GM18499 (cell line): ENCODE results near the gene NCK1.
"Not testable (repeated sequence)": the region's sequence is repeated elsewhere in the genome, so short reads cannot be mapped to it uniquely, and the experiment has no call there.

ENCODE experiments used
- ATAC-seq: cut with Tn5 transposase; IDR thresholded peaks from one replicate; pipeline ENCODE4 v1.9.1; 2021; ENCODE audit warnings: moderate number of reproducible peaks; ENCODE audit not compliant: insufficient read depth, unreplicated experiment

NCK1 gene

DNA sequence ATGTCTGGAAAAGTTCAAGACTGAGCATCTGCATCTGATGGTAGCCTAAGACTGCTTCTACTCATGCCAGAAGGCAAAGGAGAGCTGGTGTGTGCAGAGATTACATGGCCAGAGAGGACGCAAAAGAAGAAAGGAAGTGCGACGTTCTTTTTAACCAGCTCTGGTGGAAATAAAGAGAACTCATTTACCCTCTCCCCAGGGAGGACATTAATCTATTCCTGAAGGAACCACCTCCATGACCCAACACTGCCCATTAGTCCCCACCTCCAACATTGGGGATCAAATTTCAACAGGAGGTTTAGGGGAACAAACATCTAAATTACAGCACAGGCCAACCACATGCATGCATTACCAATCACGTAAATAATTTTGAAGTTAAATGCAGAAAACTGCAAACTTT lies 1.5 kb upstream of the NCK1 start:
- ATAC-seq: no peak

DNA sequence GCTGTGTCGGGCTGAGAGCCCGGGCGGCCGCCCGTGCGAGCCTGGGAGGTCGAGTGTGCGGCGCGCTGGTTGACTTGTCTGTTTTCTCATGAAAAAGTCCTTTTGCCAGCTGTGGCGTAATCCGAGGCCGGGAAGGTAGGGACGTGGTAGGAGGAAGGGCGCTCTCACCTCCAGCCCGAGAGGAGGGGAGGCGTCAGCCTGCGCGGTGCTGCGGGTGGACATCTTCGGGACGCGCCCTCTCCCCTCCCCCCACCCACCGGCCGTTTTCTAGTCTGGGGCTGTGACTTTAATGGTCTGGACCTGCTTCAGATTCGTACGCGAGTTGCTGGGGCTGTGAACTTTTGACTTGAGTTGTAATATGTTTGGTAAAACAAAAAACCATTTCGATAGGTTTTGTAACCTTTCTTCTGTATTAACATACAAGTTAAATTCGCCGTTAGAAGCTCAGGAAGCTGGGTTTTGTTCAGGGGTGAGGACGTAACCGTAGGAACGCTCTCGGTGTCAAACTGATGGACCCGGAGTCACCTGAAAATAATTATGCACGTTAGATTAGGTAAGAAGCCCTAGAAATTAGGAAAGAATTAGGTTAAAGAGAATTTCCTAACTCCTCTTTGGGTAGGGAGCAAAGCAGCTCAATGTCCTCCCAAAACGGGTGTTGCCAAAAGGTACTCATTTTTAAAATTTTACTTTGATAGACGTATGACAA lies 762 bp downstream of the NCK1 start:
- no peak for ATAC-seq

DNA sequence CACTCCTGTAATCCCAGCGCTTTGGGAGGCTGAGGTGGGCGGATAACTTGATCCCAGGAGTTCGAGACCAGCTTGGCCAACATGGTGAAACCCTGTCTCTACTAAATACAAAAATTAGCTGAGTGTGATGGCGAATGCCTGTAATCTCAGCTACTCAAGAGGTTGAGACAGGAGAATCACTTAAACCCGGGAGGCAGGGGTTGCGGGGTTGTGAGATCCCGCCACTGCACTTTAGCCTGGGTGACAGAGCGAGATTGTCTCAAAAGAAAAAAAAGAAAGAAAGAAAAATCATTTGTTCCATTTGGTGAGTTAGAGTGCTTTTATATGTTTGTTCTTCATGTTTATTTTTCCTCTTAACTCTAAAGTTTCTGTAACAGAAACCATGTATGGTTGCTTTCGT lies 7.3 kb downstream of the NCK1 start:
- no peak for ATAC-seq

DNA sequence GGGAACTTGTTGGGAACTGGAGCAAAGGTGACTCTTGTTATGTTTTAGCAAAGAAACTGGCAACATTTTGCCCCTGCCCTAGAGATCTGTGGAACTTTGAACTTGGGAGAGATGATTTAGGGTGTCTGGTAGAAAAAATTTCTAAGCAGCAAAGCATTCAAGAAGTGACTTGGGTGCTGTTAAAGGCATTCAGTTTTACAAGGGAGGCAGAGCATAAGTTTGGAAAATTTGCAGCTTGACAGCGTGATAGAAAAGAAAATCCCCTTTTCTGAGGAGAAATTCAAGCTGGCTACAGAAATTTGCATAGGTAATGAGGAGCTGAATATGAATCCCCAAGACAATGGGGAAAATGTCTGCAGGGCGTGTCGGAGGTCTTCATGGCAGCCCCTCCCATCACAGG lies 10.2 kb downstream of the NCK1 start:
- ATAC-seq: not testable (repeated sequence)

DNA sequence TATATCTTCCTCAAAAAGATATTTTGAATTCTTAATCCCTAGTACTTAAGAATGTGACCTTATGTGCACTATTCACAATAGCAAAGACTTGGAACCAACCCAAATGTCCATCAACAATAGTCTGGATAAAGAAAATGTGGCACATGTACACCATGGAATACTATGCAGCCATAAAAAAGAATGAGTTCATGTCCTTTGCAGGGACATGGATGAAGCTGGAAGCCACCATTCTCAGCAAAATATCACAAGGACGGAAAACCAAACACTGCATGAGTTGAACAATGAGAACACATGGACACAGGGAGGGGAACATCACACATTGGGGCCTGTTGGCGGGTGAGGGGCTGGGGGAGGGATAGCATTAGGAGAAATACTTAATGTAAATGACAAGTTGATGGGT lies 17.5 kb downstream of the NCK1 start:
- not testable (repeated sequence) for ATAC-seq

DNA sequence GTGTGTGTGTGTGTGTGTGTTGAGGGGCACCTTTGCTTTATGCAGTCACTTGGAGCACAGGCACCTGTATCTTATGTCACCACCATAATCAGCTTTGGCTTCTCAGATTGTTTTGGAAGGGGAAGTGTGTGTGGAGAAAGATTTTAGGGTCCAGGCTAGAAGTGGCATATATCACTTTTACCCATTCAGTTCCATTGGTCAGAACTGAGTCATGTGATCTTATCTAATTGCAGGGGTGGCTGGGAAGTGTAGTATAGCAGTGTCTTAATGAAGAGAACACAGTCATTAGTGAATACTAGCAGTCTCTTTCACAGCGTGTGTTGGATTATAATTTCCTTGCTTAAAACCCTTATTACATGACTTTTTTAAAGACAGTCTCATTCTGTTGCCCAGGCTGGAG lies 20.6 kb downstream of the NCK1 start:
- ATAC-seq: no peak

DNA sequence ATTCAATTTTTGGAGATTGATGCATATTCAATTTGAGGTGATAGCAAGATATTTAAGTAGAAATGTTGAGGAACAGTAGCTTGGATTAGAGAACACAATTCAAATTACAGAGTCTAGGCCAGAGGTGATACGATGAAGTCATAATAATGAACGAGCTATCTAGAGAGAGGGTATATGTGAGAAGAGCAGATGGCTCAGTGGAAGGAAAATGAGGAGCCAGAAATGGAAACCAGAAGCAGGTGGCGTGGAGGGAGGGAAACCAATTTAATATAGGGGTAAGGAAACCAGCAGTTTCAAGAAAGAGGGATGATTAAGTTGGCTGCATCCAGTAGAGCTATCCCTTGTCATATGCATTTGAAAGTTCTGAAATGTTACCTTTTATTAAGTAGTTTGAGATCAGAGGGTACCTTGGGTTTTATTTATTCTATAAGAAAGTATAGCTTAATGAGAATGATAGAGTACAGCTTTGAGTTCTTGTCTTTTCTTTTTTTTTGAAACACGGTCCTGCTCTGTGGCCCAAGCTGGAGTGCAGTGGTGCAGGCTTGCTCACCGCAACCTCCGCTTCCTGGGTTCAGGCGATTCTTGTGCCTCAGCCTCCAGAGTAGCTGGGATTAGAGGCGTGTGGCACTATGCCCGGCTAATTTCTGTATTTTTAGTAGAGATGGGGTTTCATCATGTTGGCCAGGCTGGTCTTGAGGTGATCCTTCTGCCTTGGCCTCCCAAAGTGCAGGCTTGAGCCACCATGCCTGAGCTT lies 22.1 kb downstream of the NCK1 start:
- ATAC-seq: no peak

DNA sequence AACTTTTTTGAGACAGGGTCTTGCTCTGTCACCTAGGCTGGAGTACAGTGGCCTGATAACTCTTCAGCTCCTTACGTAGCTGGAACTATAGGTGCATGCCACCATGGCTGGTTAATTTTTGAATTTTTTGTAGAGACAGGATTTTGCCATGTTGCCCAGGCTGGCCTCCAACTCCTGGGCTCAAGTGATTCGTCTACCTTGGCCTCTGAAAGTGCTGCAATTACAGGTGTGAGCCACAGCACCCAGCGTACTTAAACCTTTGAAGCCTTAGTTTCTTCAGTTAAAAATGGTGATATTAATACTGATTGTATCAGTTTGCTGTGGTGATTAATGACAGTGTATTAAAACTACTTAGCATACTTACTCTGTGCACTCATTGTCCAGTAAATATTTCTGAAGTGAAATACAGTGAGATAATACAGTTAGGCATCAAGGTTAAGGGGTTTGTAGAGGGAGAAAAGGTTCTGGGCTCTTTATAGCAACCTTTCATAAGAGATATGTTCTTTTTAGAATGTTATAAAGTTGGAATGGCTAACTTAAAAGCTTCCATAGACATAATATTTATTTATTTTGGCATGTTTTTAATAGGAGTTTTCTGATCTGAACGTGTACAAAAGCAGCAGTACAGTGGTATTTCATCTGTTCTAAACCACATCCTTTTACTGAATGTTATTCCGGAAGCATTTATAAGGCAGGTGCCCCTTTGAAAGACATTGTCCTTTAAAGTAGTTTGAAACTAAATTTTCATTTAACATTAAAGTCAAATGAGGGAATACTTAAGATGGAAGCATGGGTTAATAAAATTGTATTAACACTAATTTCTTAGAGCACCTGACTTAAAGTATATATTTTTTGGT lies 23.6 kb downstream of the NCK1 start:
- ATAC-seq: no peak

DNA sequence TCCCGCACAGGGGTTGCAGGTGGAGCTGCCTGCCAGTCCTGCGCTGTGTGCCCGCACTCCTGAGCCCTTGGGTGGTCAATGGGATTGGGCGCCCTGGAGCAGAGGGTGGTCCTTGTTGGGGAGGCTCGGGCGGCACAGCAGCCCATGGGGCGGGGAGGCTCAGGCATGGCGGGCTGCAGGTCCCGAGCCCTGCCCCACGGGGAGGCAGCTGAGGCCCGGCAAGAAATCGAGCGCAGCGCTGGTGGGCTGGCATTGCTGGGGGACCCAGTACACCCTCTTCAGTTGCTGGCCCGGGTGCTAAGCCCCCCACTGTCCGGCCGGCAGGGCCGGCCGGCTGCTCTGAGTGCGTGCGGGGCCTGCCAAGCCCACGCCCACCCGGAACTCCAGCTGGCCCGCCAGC lies 27.9 kb downstream of the NCK1 start:
- ATAC-seq: no peak

DNA sequence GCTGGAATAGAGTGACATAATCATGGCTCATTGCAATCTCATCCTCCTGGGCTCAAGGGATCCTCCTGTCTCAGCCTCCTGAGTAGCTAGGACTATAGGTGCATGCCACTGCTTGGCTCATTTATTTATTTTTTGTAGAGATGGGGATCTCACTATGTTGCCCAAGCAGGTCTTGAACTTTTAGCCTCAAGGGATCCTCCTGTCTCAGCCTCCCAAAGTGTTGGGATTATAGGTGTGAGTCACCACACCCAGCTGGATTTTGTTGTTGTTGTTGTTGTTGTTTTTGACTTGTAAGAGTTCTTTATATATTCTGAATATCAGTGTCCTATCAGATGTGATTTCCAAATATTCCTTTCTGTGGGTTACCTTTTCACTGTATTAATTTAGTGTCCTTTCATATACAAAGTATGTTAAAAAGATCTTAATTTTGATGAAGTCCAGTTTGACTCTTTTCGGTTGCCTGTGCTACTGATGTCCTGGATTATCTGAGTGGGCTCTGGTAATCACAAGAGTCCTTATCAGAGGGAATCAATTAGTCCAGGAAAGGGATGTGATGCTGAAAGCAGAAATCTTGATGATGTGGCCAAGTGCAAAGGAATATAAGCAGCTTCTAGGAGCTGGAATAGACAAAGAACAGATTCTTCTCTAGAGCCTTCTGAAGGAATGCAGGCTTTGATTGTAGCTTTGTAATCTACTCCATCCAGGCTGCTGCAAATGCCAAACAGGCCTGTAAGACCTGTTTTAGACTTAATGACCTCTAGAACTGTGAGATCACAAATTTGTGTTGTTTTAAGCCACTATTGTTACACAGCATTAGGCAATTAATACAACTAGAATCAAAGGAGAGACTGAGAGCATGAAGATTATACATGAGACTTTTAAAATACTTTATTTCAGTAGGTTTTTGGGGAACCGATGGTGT lies 30.2 kb downstream of the NCK1 start:
- no peak for ATAC-seq

DNA sequence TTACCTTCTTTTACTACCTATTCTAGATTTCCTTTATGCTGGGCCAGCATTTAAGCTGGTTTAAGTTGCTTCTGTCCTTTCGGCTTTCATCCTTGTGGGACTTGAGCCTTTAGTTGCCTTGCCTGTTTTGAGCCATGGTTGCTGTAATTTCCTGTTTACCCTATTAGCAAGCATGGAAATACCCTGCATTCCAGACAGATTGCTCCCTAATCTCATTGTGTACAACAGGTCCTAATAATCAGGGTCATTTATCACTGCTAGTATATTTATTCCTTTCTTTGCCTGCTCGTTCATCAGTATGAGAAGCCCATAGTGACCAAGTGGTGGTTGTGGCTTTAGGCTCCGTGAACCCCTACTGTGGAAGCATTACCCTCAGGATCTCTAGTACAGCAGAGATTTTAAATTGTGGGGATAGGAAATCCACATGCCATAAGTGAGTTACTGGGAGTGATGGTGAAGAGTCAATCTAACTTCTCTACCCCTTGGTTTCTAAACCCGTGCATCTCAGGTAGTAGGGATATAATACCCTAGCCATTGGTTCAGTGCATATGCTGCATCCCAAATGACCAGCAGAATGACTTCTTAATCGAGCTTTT lies 31.9 kb downstream of the NCK1 start:
- no peak for ATAC-seq

DNA sequence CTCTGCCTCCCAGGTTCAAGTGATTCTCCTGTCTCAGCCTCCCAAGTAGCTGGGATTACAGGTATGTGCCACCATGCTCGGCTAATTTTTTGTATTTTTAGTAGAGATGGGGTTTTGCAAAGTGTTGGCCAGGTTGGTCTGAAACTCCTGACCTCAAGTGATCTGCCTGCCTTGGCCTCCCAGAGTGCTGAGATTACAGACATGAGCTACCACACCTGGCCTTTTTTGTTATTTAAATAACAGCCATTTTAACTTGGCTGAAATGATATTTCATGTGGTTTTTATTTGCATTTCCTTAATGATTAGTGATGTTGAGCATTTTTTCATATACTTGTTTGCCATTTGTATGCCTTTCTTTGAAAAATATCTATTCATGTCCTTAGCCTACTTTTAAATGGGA lies 35.2 kb downstream of the NCK1 start:
- ATAC-seq: not testable (repeated sequence)

DNA sequence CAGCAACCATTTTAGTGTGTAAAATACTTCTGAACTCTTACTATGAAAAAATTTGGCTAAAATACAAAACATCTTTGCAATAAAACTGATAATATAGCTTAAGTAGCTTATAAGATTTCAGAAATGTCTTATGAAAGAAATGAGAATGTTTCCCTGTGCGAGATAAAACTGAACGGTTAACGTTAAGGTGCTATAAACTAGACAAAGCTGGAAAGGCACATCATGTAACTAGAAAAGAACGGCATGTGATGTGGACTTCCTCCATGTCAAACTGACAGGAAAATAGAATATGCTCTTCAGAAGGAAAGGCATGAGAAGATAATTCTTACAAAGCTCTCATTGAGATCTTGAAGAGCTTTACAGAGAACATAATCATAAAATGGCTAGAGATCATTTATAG lies 36.5 kb downstream of the NCK1 start:
- no peak for ATAC-seq

DNA sequence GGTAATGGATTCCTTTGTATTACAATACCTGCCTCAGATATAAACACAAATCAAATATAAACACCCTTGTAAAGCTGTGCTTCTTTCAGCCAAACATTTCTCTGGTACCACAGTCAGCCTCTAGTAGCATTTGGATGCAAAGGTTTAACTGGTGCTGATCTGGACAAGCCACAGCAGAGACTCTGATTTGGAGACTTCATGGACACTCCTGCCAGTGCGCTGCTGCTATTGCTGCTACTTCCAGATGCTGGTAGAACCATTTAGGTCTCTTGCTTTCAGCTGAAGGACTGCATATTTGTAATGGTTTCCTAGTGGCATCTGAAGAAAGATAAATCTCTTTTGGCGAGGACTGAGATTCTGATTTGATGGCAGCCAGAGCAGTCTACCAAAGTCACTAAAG lies 36.9 kb downstream of the NCK1 start:
- ATAC-seq: no peak

DNA sequence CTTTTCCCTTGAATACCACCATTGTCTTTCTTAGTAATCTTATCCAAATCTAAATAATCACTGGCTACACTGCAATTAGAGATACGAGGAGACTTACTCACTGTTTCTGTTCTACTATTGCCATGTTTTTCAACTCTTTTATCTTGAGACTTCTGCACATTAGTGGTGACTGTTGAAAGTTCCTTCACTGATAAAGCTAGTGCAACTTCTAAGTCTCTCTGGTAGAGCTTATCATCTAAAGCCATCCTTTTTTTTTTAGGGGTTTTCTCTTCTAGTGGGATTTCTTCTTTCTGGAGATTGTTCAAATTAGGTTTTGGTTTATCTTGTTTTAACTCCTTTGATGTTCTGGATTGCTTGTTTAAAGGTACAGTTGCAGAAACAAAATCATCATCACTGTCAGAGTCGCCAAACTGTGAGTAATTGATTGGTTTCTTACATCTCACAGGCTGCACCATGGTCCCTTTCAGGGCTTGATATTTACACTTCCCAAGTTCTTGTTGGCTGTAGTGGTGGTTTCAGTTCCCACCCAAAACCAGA lies 37.7 kb downstream of the NCK1 start:
- ATAC-seq: no peak

DNA sequence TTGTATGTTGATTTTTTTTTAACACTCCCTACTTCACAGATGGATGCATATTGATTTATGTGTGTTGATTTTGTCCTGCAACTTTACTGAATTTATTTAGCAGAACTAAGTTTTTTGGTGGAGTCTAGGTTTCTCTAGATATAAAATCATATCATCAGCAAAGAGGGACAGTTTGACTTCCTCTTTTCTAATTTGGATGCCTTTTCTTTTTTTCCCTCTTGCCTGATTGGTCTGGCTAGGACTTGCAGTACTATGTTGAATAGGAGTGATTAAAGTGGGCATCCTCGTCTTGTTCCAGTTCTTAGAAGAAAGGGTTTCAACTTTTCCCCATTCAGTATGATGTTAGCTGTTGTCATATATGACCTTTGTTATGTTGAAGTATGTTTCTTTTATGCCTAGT lies 38.7 kb downstream of the NCK1 start:
- ATAC-seq: not testable (repeated sequence)

DNA sequence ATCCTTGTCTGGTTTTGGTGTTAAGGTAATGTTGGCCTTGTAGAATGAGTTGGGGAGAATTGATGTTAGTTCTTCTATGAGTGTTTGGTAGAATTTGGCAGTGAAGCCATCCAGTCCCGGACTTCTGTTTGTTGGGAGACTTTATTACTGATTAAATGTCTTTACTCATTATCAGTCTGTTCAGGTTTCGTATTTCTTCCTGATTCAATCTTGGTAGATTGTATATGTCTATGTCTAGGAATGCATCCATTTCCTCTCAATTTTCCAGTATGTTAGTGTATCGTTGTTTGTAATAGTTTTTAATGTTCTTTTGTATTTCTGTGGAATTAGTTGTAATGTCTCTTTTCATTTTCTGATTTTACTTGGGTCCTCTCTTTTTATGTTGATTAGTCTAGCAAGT lies 39.4 kb downstream of the NCK1 start:
- ATAC-seq: no peak

DNA sequence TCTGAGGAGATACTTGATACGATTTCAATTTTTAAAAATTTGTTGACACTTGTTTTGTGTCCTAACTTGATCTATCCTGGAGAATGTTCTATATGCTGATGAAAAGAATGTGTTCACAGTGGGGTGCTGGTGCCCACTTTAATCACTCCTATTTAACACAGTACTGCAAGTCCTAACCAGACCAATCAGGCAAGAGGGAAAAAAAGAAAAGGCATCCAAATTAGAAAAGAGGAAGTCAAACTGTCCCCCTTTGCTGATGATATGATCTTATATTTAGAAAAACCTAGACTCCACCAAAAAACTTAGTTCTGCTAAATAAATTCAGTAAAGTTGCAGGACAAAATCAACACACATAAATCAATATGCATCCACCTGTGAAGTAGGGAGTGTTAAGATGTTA lies 40.5 kb downstream of the NCK1 start:
- ATAC-seq: not testable (repeated sequence)

DNA sequence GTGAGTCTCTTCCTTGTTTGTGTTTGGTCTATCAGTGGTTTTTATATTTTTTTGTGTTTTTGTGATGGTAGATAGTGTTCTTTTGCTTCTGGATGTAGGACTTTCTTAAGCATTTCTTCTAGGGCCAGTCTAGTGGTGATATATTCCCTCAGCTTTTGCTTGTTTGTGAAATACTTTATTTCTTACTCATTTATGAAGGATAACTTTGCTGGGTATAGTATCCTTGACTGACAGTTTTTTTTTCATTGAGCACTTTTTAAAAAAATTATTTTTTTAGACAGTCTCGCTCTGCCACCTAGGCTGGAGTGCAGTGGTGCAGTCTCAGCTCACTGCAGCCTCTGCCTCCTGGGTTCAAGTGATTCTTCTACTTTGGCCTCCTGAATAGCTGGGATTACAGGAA lies 41.9 kb downstream of the NCK1 start:
- ATAC-seq: no peak
